Measurements from ENCODE around the gene CASK.

CASK gene

DNA sequence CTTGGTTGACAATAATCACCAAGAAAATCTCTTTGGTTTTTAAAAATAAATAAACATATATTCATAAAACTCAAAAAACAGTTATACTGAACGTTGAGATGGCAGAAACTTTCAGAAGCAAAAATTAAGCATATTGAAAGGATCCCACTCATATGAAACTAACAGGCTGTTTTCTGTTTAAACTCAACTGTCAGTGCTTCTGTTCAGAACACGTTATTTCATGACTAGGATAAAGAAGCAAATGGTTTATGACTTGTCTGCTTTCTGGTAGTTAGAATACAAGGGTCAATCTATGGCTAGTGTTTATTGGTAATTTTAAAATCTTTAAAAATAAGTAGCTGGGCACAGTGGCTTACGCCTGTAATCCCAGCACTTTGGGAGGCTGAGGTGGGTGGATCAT is 195.2 kb downstream of the CASK start (continued):
- TF ChIP-seq, protein P1, sequence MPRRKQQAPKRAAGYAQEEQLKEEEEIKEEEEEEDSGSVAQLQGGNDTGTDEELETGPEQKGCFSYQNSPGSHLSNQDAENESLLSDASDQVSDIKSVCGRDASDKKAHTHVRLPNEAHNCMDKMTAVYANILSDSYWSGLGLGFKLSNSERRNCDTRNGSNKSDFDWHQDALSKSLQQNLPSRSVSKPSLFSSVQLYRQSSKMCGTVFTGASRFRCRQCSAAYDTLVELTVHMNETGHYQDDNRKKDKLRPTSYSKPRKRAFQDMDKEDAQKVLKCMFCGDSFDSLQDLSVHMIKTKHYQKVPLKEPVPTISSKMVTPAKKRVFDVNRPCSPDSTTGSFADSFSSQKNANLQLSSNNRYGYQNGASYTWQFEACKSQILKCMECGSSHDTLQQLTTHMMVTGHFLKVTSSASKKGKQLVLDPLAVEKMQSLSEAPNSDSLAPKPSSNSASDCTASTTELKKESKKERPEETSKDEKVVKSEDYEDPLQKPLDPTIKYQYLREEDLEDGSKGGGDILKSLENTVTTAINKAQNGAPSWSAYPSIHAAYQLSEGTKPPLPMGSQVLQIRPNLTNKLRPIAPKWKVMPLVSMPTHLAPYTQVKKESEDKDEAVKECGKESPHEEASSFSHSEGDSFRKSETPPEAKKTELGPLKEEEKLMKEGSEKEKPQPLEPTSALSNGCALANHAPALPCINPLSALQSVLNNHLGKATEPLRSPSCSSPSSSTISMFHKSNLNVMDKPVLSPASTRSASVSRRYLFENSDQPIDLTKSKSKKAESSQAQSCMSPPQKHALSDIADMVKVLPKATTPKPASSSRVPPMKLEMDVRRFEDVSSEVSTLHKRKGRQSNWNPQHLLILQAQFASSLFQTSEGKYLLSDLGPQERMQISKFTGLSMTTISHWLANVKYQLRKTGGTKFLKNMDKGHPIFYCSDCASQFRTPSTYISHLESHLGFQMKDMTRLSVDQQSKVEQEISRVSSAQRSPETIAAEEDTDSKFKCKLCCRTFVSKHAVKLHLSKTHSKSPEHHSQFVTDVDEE (CRISPR knock-in tag; IDR thresholded peaks at IDR 0.05) = no peak
- TF ChIP-seq, protein P2, sequence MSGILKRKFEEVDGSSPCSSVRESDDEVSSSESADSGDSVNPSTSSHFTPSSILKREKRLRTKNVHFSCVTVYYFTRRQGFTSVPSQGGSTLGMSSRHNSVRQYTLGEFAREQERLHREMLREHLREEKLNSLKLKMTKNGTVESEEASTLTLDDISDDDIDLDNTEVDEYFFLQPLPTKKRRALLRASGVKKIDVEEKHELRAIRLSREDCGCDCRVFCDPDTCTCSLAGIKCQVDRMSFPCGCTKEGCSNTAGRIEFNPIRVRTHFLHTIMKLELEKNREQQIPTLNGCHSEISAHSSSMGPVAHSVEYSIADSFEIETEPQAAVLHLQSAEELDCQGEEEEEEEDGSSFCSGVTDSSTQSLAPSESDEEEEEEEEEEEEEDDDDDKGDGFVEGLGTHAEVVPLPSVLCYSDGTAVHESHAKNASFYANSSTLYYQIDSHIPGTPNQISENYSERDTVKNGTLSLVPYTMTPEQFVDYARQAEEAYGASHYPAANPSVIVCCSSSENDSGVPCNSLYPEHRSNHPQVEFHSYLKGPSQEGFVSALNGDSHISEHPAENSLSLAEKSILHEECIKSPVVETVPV (CRISPR knock-in tag; IDR thresholded peaks at IDR 0.05) = no peak
- TF ChIP-seq ZC3H10 (CRISPR knock-in tag; IDR thresholded peaks at IDR 0.05) (no peak), CSDC2 (CRISPR knock-in tag; IDR thresholded peaks at IDR 0.05) (no peak), ARNTL (CRISPR knock-in tag; IDR thresholded peaks at IDR 0.05; ENCODE audit: borderline replicate concordance, low read depth) (no peak), GLIS3 (CRISPR knock-in tag; IDR thresholded peaks at IDR 0.05) (no peak), PPARA (CRISPR knock-in tag; IDR thresholded peaks at IDR 0.05; ENCODE audit: borderline replicate concordance) (no peak), ZFP30 (CRISPR knock-in tag; IDR thresholded peaks at IDR 0.05) (no peak)

DNA sequence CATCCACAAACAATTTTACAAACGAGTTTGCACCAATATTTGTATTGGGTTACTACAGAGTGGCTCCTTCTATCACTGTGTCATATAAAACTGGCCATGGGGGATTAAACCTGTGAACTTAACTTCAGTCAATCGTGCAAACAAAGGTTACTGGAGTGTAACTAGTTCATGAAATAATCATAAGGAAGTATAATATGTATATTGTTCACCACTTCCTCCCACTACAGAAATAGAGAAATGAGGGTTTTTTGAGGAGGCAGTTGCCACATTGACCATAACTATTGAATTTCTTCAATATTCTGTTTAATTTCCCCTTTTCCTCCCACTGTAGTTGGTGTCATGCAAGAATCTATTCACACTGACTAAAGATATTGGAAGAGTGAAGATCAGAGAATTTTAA is 199.5 kb downstream of the CASK start, which contains the start of gene GPR82:
Gene GPR82, plus strand, starts transcription at position 356 of the 400 bp plus-strand sequence. CDS start 2,846 bp downstream, outside the sequence.
- ATAC-seq = no peak
- TF ChIP-seq OSR1 (CRISPR knock-in tag; IDR thresholded peaks at IDR 0.05) (no peak), TCF4 (CRISPR knock-in tag; IDR thresholded peaks at IDR 0.05; ENCODE audit: borderline replicate concordance) (no peak), SNAI2 (CRISPR knock-in tag; IDR thresholded peaks at IDR 0.05) (no peak), ISL1 (CRISPR knock-in tag; IDR thresholded peaks at IDR 0.05) (no peak), ZNF8 (CRISPR knock-in tag; IDR thresholded peaks at IDR 0.05) (no peak), BACH2 (CRISPR knock-in tag; IDR thresholded peaks at IDR 0.05; ENCODE audit: borderline replicate concordance) (no peak), TOX (CRISPR knock-in tag; IDR thresholded peaks at IDR 0.05; ENCODE audit: borderline replicate concordance) (no peak), ARNTL (CRISPR knock-in tag; IDR thresholded peaks at IDR 0.05; ENCODE audit: borderline replicate concordance, low read depth) (no peak), ESRRG (CRISPR knock-in tag; IDR thresholded peaks at IDR 0.05) (no peak), RARB (CRISPR knock-in tag; IDR thresholded peaks at IDR 0.05) (no peak)
- TF ChIP-seq, protein P2 (CRISPR knock-in tag; IDR thresholded peaks at IDR 0.05) = no peak
- TF ChIP-seq, protein P3, sequence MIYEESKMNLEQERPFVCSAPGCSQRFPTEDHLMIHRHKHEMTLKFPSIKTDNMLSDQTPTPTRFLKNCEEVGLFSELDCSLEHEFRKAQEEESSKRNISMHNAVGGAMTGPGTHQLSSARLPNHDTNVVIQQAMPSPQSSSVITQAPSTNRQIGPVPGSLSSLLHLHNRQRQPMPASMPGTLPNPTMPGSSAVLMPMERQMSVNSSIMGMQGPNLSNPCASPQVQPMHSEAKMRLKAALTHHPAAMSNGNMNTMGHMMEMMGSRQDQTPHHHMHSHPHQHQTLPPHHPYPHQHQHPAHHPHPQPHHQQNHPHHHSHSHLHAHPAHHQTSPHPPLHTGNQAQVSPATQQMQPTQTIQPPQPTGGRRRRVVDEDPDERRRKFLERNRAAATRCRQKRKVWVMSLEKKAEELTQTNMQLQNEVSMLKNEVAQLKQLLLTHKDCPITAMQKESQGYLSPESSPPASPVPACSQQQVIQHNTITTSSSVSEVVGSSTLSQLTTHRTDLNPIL (CRISPR knock-in tag; IDR thresholded peaks at IDR 0.05; ENCODE audit: low read depth) = no peak
- TF ChIP-seq, protein P1 (CRISPR knock-in tag; IDR thresholded peaks at IDR 0.05) = no peak
- TF ChIP-seq, protein P4, sequence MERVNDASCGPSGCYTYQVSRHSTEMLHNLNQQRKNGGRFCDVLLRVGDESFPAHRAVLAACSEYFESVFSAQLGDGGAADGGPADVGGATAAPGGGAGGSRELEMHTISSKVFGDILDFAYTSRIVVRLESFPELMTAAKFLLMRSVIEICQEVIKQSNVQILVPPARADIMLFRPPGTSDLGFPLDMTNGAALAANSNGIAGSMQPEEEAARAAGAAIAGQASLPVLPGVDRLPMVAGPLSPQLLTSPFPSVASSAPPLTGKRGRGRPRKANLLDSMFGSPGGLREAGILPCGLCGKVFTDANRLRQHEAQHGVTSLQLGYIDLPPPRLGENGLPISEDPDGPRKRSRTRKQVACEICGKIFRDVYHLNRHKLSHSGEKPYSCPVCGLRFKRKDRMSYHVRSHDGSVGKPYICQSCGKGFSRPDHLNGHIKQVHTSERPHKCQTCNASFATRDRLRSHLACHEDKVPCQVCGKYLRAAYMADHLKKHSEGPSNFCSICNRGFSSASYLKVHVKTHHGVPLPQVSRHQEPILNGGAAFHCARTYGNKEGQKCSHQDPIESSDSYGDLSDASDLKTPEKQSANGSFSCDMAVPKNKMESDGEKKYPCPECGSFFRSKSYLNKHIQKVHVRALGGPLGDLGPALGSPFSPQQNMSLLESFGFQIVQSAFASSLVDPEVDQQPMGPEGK (CRISPR knock-in tag; IDR thresholded peaks at IDR 0.05; ENCODE audit: borderline replicate concordance) = no peak

Data from SK-N-SH treated with all-trans-retinoic acid at 6 μM for 48 hours (cell line).